IMR-90 (cell line): ENCODE results near the gene LRRC66. TPM values are rescaled to one million over a fixed set of nuclear protein-coding genes. Genes with fewer than 3 reads are reported as not detected.

ENCODE experiments used
- ATAC-seq: fragments of 200-7000 bp; cut with Tn5 transposase; 2 replicates; pipeline ENCODE4 v1.9.1; 2020; ENCODE audit warnings: low read depth, mild to moderate bottlenecking, moderate library complexity
- BruUV-seq: library from RNA; stranded (reverse); fragments of 400-500 nt; replicated peaks from 2 replicates; lab custom pipeline; 2021; lab: Mats Ljungman, UMichigan
- CTCF ChIA-PET: fragments of 300-600 bp; formaldehyde crosslinking; extraction: SDS; loops from one replicate; lab custom pipeline; 2021; ENCODE audit warnings: antibody characterized with exemption; lab: Yijun Ruan, JAX
- POLR2A ChIA-PET: fragments of 300-600 bp; sonication (Branson Sonifier 250); formaldehyde crosslinking; loops from one replicate; lab custom pipeline; 2022; ENCODE audit warnings: antibody characterized with exemption; ENCODE audit not compliant: unreplicated experiment; lab: Charles Lee
- DNase-seq: peaks from one replicate; pipeline ENCODE4 v3.0.0; 2013
- H2AFZ ChIP-seq: replicated peaks from 2 replicates; pipeline ENCODE3; 2013; ENCODE audit warnings: low read length, mild to moderate bottlenecking; ENCODE audit not compliant: poor library complexity
- H2AK5ac ChIP-seq: 2 replicates; pipeline ENCODE4 v1.6.1; 2013; ENCODE audit warnings: low read depth, low read length, inconsistent platforms
- H2AK9ac ChIP-seq: replicated peaks from 2 replicates; pipeline ENCODE3; 2013; ENCODE audit warnings: mild to moderate bottlenecking, low read depth, low read length, moderate library complexity; ENCODE audit not compliant: poor library complexity
- H2BK120ac ChIP-seq: 2 replicates; pipeline ENCODE4 v1.6.1; 2013; ENCODE audit warnings: low read depth, low read length, inconsistent platforms
- H2BK15ac ChIP-seq: 3 replicates; pipeline ENCODE4 v1.6.1; 2013; ENCODE audit warnings: low read depth, low read length, inconsistent platforms
- H2BK20ac ChIP-seq: 2 replicates; pipeline ENCODE4 v1.6.1; 2013; ENCODE audit warnings: low read depth, mild to moderate bottlenecking, inconsistent platforms, low read length, moderate library complexity
- H2BK5ac ChIP-seq: 2 replicates; pipeline ENCODE4 v1.6.1; 2013; ENCODE audit warnings: mild to moderate bottlenecking, low read depth, low read length, inconsistent platforms; ENCODE audit not compliant: poor library complexity, severe bottlenecking
- H3K14ac ChIP-seq: replicated peaks from 2 replicates; pipeline ENCODE4 v1.6.1; 2013; ENCODE audit warnings: low read depth, low read length, inconsistent platforms
- H3K18ac ChIP-seq: 2 replicates; pipeline ENCODE4 v1.6.1; 2013; ENCODE audit warnings: low read depth, low read length, control low read depth
- H3K23ac ChIP-seq: 2 replicates; pipeline ENCODE4 v1.6.1; 2013; ENCODE audit warnings: low read depth, low read length, inconsistent platforms
- H3K27ac ChIP-seq: 2 replicates; pipeline ENCODE4 v1.5.1; 2013; ENCODE audit warnings: mild to moderate bottlenecking, control low read depth, low read length; ENCODE audit not compliant: insufficient read depth
- H3K27me3 ChIP-seq: 2 replicates; pipeline ENCODE4 v1.6.1; 2013; ENCODE audit warnings: low read length; ENCODE audit not compliant: control insufficient read depth, insufficient read depth
- H3K36me3 ChIP-seq: 2 replicates; pipeline ENCODE4 v1.6.1; 2013; ENCODE audit warnings: low read length, mixed read lengths; ENCODE audit not compliant: control insufficient read depth, insufficient read depth
- H3K4ac ChIP-seq: 2 replicates; pipeline ENCODE4 v1.6.1; 2013; ENCODE audit warnings: low read depth, low read length, inconsistent platforms
- H3K4me1 ChIP-seq: 2 replicates; pipeline ENCODE4 v1.6.1; 2013; ENCODE audit warnings: low read length, mixed read lengths; ENCODE audit not compliant: control insufficient read depth, insufficient read depth
- H3K4me2 ChIP-seq: 2 replicates; pipeline ENCODE4 v1.6.1; 2013; ENCODE audit warnings: low read depth, mild to moderate bottlenecking, control low read depth, low read length, moderate library complexity
- H3K4me3 ChIP-seq: 2 replicates; pipeline ENCODE4 v1.5.1; 2013; ENCODE audit warnings: low read depth, mild to moderate bottlenecking, control low read depth, low read length, moderate library complexity; ENCODE audit not compliant: insufficient read depth
- H3K56ac ChIP-seq: 2 replicates; pipeline ENCODE4 v1.6.1; 2013; ENCODE audit warnings: low read length, inconsistent platforms; ENCODE audit not compliant: insufficient read depth; ENCODE audit errors: extremely low read depth
- H3K79me1 ChIP-seq, 2 experiments: 2 replicates each; pipeline ENCODE4 v1.6.1; 2013; ENCODE audit warnings: low read length in 2 of 2, inconsistent platforms in 1 of 2, low read depth in 1 of 2
- H3K9ac ChIP-seq: 2 replicates; pipeline ENCODE4 v1.6.1; 2013; ENCODE audit warnings: low read depth, low read length, control low read depth
- H3K9me1 ChIP-seq: 2 replicates; pipeline ENCODE4 v1.6.1; 2013; ENCODE audit warnings: low read length, inconsistent platforms; ENCODE audit not compliant: insufficient read depth
- H3K9me3 ChIP-seq: 2 replicates; pipeline ENCODE4 v1.6.1; 2013; ENCODE audit warnings: low read length; ENCODE audit not compliant: control insufficient read depth, insufficient read depth
- H4K20me1 ChIP-seq: 2 replicates; pipeline ENCODE4 v1.6.1; 2013; ENCODE audit warnings: low read length, inconsistent platforms; ENCODE audit not compliant: insufficient read depth
- H4K5ac ChIP-seq: 2 replicates; pipeline ENCODE4 v1.6.1; 2013; ENCODE audit warnings: mild to moderate bottlenecking, low read depth, low read length, control low read depth
- H4K8ac ChIP-seq, 2 experiments: 2 replicates each; pipeline ENCODE4 v1.6.1; 2013; ENCODE audit warnings: low read depth in 2 of 2, low read length in 2 of 2, control low read depth in 1 of 2, inconsistent platforms in 1 of 2
- H4K91ac ChIP-seq: 2 replicates; pipeline ENCODE4 v1.6.1; 2013; ENCODE audit warnings: low read depth, low read length, inconsistent platforms; ENCODE audit not compliant: insufficient read depth
- BHLHE40 ChIP-seq: fragments of 150-350 bp; IDR thresholded peaks from 2 replicates; pipeline ENCODE4 v1.6.1; 2016; ENCODE audit warnings: mild to moderate bottlenecking, low read depth, low read length
- CEBPB ChIP-seq: IDR thresholded peaks from 2 replicates; pipeline ENCODE4 v1.6.1; 2012; ENCODE audit warnings: low read depth, low read length, improper control_type of control experiment
- CHD1 ChIP-seq: IDR thresholded peaks from 2 replicates; pipeline ENCODE4 v1.6.1; 2012; ENCODE audit warnings: low read depth, low read length, improper control_type of control experiment
- ELK1 ChIP-seq: fragments of 150-350 bp; IDR thresholded peaks from 2 replicates; pipeline ENCODE4 v1.6.1; 2016; ENCODE audit warnings: low read depth, mild to moderate bottlenecking, low read length, moderate library complexity, borderline replicate concordance
- FOS ChIP-seq: fragments of 150-350 bp; IDR thresholded peaks from 2 replicates; pipeline ENCODE4 v1.6.1; 2016; ENCODE audit warnings: low read depth, low read length
- MAFK ChIP-seq: IDR thresholded peaks from 2 replicates; pipeline ENCODE4 v1.6.1; 2012; ENCODE audit warnings: low read depth, low read length, improper control_type of control experiment
- MAZ ChIP-seq: IDR thresholded peaks from 2 replicates; pipeline ENCODE4 v1.6.1; 2012; ENCODE audit warnings: low read depth, mild to moderate bottlenecking, low read length, improper control_type of control experiment, moderate library complexity, borderline replicate concordance
- MXI1 ChIP-seq: IDR thresholded peaks from 2 replicates; pipeline ENCODE4 v1.6.1; 2012; ENCODE audit warnings: low read depth, mild to moderate bottlenecking, low read length, moderate library complexity, borderline replicate concordance
- NFE2L2 ChIP-seq: fragments of 150-350 bp; IDR thresholded peaks from 2 replicates; pipeline ENCODE4 v1.6.1; 2016; ENCODE audit warnings: low read depth, mild to moderate bottlenecking, low read length
- POLR2A ChIP-seq: IDR thresholded peaks from 2 replicates; pipeline ENCODE4 v1.6.1; 2012; ENCODE audit warnings: mild to moderate bottlenecking, low read depth, low read length
- RAD21 ChIP-seq: IDR thresholded peaks from 2 replicates; pipeline ENCODE4 v1.6.1; 2012; ENCODE audit warnings: low read length, improper control_type of control experiment
- RCOR1 ChIP-seq: IDR thresholded peaks from 2 replicates; pipeline ENCODE4 v1.6.1; 2012; ENCODE audit warnings: mild to moderate bottlenecking, low read length, improper control_type of control experiment; ENCODE audit not compliant: insufficient replicate concordance
- RFX5 ChIP-seq: IDR thresholded peaks from 2 replicates; pipeline ENCODE4 v1.8.0; 2012; ENCODE audit warnings: low read depth, mild to moderate bottlenecking, low read length, moderate library complexity
- SMC3 ChIP-seq: fragments of 150-350 bp; IDR thresholded peaks from 2 replicates; pipeline ENCODE4 v1.6.1; 2016; ENCODE audit warnings: low read depth, mild to moderate bottlenecking, antibody characterized with exemption, low read length, moderate library complexity
- USF2 ChIP-seq: fragments of 150-350 bp; IDR thresholded peaks from 2 replicates; pipeline ENCODE4 v1.6.1; 2017; ENCODE audit warnings: mild to moderate bottlenecking, antibody characterized with exemption, low read length, low read depth
- WGBS, 2 experiments: methylation state at CpG; one replicate each; pipeline versions ENCODE4 v1.1.5 to v1.1.7; 2013; ENCODE audit warnings: missing lambda C conversion rate in 2 of 2; ENCODE audit not compliant: insufficient read length in 1 of 2; ENCODE audit errors: extremely low coverage in 2 of 2; 5-methylcytosine and 5-hydroxymethylcytosine counted together
- dilution Hi-C: fragments of 300-500 bp; cut with HindIII; formaldehyde crosslinking; loops from one replicate; pipeline ENCODE4 v1.14.3; 2018; ENCODE audit warnings: low sequenced_read_pairs; ENCODE audit not compliant: unreplicated experiment
- in situ Hi-C: fragments of 300-500 bp; cut with MboI; formaldehyde crosslinking; loops from 3 replicates; pipeline ENCODE4 v1.14.3; 2019; ENCODE audit warnings: low sequenced_read_pairs, inconsistent platforms, mixed read lengths
- intact Hi-C: fragments of 100-400 bp; cut with micrococcal nuclease; formaldehyde crosslinking; loops from 2 replicates; pipeline ENCODE4 v1.10.0; 2022
- polyA plus RNA-seq, 3 experiments: library from polyadenylated mRNA; depleted of rRNA; stranded (reverse); fragments of >200 nt; gene quantifications; 2 replicates each; pipeline ENCODE4 v1.2.3, GENCODE V29; 2012; ENCODE audit warnings: low replicate concordance in 1 of 3
- total RNA-seq: library from RNA; depleted of rRNA; stranded (reverse); fragments of >200 nt; gene quantifications from 2 replicates; pipeline ENCODE4 v1.2.3, GENCODE V29; 2012
- TF ChIP-seq, protein P1 (sequence below): conservative IDR thresholded peaks from 2 replicates; pipeline ENCODE4 v1.5.1; 2012; ENCODE audit warnings: mild to moderate bottlenecking, low read depth, low read length, improper control_type of control experiment

The LRRC66 gene
- total and polyA plus RNA-seq, 2 of the 4 experiments (the other 2 are of a cell fraction) = 0.09 to 0.18 TPM

DNA sequence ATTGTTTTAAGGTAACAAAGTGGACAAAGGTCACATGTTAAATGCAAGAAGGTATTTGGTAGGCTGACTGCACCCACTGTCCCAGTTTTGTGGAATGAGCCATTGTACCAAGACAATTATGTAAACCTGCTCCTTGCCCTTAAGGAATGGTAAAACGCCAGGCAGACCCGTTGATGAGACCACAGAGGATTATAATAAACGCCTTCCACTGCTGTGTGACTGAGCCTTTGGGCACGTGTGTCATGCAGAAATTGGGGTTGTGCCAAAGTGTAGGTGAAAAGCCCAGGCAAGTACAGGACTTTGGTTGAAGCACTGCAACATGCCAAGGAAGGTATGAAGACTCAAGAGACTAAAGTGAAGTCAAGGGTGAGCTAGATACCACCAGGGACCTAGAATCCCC is 59.7 kb downstream of the LRRC66 start:
- TF ChIP-seq NFE2L2 (no peak), RCOR1 (no peak), CEBPB (no peak), MXI1 (no peak), POLR2A (no peak), SMC3 (no peak), CHD1 (no peak), ELK1 (no peak), RAD21 (no peak), BHLHE40 (no peak), USF2 (no peak), MAZ (no peak), MAFK (no peak), FOS (no peak), RFX5 (no peak)
- TF ChIP-seq, protein P1, sequence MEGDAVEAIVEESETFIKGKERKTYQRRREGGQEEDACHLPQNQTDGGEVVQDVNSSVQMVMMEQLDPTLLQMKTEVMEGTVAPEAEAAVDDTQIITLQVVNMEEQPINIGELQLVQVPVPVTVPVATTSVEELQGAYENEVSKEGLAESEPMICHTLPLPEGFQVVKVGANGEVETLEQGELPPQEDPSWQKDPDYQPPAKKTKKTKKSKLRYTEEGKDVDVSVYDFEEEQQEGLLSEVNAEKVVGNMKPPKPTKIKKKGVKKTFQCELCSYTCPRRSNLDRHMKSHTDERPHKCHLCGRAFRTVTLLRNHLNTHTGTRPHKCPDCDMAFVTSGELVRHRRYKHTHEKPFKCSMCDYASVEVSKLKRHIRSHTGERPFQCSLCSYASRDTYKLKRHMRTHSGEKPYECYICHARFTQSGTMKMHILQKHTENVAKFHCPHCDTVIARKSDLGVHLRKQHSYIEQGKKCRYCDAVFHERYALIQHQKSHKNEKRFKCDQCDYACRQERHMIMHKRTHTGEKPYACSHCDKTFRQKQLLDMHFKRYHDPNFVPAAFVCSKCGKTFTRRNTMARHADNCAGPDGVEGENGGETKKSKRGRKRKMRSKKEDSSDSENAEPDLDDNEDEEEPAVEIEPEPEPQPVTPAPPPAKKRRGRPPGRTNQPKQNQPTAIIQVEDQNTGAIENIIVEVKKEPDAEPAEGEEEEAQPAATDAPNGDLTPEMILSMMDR = no peak
- no peak overlapping the region for H2BK120ac ChIP-seq
- WGBS, 2 experiments = 30% methylated on average over 3 of the region's 4 CpGs; no CpG with 5 or more reads in 1 of the 2 experiments
- no peaks in the 10 kb centered on the region; the same call in none of the 2 replicates for H3K27me3 ChIP-seq
- no TSS peak for BruUV-seq
- H2BK5ac ChIP-seq = no peak overlapping the region
- in situ Hi-C loops (no loop called here), dilution Hi-C loops (no loop called here), intact Hi-C loops (no loop called here)
- DNase-seq (no peak), ATAC-seq (no peak)
- H3K9ac ChIP-seq = no peak overlapping the region
- H2AK9ac ChIP-seq = no peak overlapping the region
- H3K36me3 ChIP-seq = no peaks in the 10 kb centered on the region
- ChIA-PET CTCF (no interaction called here), POLR2A (no interaction called here)
- H4K5ac ChIP-seq = no peak overlapping the region
- H4K91ac ChIP-seq = no peak overlapping the region
- H2BK15ac ChIP-seq = no peak overlapping the region
- H3K18ac ChIP-seq = no peak overlapping the region
- no peaks in the 10 kb centered on the region for H4K20me1 ChIP-seq
- H3K27ac ChIP-seq = no peak overlapping the region
- H3K14ac ChIP-seq = no peak overlapping the region
- H2AK5ac ChIP-seq = no peak overlapping the region
- no peak overlapping the region for H4K8ac ChIP-seq
- no peaks in the 10 kb centered on the region for H3K4me1 ChIP-seq
- H3K4ac ChIP-seq = no peak overlapping the region
- no peaks in the 10 kb centered on the region for H3K9me1 ChIP-seq
- H3K23ac ChIP-seq = no peak overlapping the region
- H3K9me3 ChIP-seq = no peaks in the 10 kb centered on the region
- no peak overlapping the region for H3K4me2 ChIP-seq
- H3K4me3 ChIP-seq = no peak overlapping the region
- no peak overlapping the region for H2BK20ac ChIP-seq
- H2AFZ ChIP-seq = no peak overlapping the region
- no peak overlapping the region for H3K56ac ChIP-seq
- H3K79me1 ChIP-seq = no peaks in the 10 kb centered on the region
